NCI-H748 treated with DMSO at 0.1 percent for 48 hours (cell line): ENCODE results near the gene FUBP1.
"Not testable (repeated sequence)": the region's sequence is repeated elsewhere in the genome, so short reads cannot be mapped to it uniquely, and the experiment has no call there.

ENCODE experiments used
- DNase-seq: peaks from one replicate; lab custom pipeline; 2025; lab: John Stamatoyannopoulos, UW

Gene FUBP1

DNA sequence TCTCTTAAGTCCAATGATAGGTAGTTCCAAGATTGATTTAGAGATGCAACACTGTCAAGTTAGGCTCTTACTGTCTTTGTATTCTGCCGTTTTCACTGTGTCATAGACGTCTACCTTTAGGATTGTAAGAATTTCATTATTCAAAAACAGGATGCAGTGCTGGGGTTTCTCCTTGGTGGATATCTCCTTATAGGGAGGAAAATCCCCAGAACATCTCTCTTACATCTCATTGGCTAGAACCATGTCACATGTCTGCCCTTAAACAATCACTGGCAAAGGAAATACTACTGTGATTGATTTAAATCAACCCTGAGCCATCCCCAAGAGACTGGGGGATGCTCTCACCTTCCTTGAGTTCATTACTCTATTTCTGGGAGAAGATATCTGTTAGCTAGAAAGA lies 10.9 kb upstream of the FUBP1 start:
- DNase-seq: no peak

DNA sequence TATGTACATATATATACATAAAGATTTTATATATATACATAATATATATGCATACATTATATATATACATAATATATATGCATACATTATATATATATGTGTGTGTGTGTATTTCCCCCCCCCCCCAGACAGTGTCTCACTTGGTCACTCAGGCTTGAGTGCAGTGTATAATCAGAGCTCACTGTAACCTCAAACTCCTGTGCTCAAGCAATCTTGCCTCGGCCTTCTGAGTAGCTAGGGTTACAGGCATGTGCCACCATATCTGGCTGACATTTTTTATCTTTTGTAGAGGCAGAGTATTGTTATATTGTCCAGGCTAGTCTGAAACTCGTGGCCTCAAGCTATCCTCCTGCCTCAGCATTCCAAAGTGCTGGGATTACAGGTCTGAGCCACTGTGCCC lies 9.0 kb upstream of the FUBP1 start:
- no peak for DNase-seq

DNA sequence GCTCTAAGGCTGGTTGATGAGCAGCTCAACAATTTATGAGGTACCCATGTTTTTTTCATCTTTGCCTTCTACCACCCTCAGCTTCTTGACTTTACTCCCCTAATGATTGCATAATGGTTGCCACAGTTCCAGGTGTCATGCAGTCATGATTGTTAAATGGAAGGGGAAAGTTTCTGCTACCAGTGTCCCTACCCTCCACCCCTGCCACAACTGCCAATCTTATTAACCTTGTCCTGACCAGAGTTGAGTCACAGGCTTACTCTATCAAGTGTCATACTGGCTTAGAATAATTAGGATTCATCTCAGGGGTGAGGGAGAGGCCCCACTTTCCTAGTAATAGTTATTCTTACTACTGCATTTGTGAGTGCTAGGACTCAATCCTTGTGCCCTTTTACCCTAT lies 7.9 kb upstream of the FUBP1 start:
- no peak for DNase-seq

DNA sequence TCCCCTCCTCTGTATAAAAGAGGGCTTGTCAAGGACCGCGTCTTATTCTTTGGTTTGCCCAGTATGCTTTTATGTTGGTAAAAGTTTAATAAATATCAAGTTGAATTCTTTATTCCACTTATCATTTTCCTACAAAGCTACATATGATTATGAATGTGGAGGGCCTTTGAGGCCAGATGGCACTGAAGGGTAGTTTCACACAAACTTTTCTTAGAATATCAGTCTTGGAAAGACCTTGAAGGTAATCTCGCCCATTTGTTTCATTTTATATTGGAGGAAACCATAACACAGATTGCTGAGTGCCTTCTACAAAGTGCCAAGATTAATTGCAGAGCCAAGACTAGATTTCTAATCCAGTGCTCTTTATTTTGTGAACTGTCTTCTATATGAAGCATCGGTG lies 5.8 kb upstream of the FUBP1 start:
- no peak for DNase-seq

DNA sequence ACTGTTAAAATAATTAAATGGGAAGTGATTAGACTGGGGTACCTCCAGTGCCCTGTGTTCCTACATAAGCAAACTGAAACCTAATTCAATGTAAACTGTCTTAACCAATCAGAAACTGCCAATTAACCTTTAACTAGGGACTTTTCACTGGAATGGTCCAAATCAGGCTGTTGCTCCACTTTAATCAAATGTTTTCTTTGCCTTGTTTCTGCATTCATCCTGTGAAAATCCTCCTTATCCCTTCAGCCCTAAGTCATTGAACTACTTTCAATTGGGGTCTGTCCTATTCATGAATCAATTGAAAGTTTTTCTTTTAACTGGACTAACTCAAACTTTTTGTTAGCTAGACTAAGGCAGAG lies 5.1 kb upstream of the FUBP1 start:
- no peak for DNase-seq

DNA sequence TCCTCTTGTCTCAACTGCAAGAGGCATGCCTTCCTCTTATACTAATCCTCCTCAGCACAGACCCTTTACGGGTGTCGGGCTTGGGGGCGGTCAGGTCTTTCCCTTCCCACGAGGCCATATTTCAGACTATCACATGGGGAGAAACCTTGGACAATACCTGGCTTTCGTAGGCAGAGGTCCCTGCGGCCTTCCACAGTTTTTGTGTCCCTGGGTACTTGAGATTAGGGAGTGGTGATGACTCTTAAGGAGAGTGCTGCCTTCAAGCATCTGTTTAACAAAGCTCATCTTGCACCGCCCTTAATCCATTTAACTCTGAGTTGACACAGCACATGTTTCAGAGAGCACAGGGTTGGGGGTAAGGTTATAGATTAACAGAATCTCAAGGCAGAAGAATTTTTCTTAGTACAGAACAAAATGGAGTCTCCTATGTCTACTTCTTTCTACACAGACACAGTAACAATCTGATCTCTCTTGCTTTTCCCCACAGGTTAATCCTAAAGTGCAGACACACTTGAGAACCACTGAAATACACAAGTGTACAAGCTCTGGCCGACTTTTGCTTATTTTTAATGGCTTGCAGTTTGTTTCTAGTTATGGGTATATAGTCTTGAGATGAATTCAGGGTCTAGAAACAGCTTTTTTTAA lies 4.6 kb upstream of the FUBP1 start:
- DNase-seq: not testable (repeated sequence)

DNA sequence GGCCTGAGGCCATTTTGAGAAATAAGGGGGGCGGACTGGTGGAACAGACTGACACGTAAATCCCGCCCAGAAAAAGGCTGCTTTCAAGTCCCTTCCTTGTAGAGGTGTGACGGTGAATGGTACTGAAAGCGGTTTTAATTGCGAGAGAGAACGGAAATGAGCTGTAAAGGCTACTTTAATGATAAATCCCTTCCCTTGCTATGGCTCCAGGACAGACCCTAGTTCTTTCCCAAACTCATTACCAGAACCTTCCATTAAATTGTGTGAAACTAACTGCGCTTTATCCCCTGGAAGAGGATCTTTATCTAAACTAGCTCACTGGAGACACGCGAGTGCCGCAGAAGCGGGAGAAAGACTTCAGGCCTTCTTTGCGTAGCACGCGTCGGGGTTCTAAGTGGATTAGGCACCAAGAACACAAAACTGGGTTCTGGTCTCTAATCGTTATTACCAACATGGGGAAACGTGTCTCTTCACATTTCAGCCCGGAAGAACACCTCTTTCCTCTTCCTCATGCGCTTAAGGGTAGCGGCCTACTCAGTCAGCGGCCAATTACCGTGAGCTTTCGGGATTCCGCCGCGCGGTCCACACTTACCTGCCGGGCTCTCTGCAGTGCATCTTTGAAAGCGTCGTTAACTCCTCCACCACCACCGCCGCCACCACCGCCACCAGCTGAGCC lies 441 bp downstream of the FUBP1 start:
- peak; percentile 84 for DNase-seq

DNA sequence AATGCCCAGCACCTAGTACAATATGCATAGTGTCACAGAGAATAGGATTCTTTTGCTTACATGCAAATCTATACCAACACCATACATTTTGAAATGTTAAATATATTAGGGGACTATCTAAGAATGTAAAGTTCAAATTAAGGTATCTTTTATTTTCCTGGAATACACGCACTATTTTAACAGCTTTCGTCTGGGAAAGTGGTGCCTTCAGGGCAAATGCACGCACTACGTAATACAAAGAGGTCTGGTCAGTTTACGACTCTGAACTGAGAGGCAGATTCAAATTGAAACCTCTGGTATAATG lies 931 bp downstream of the FUBP1 start:
- DNase-seq: no peak

DNA sequence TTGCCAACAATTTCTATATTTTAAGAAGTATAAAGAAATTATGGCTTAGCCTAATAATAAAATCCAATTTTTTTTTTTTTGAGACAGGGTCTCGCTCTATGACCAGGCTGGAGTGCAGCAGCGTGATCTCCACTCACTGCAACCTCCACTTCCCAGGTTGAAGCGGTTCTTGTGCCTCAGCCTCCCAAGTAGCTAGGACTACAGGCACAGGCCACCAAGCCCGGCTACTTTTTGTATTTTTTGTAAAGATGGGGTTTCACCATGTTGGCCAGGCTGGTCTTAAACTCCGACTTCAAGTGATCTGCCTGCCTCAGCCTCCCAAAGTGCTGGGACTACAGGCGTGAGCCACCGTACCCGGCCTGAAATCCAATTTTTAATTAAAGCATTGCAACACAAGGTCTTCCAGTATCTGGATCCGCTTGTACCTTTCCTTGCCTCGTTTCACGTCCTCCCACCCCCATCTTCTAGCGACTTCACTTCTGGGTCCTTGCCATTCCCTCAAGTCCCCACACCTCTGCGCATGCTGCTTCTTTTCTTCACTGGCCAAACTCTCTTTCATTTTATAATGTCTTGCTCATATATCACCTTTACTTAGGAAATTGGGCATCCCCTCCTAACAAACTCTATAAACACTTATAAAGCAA lies 2.3 kb downstream of the FUBP1 start:
- DNase-seq: no peak

DNA sequence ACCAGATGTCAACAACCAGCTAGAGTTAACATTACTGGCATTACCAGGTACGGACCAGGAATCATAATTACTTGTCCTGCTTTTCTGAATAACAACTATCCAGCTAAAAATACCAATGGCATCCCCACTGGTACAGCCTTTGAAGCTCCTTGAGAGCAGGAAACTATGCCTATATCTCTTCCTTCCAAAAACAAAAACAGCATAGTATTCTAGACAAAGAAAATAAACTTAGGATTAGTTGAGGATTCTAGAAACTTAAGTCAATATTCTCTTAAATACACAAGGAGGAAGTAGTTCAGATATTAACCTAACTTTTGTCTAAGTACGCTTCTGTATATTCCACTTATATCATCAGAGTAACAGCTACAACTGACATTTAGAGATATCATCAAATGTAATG lies 3.0 kb downstream of the FUBP1 start:
- DNase-seq: no peak

DNA sequence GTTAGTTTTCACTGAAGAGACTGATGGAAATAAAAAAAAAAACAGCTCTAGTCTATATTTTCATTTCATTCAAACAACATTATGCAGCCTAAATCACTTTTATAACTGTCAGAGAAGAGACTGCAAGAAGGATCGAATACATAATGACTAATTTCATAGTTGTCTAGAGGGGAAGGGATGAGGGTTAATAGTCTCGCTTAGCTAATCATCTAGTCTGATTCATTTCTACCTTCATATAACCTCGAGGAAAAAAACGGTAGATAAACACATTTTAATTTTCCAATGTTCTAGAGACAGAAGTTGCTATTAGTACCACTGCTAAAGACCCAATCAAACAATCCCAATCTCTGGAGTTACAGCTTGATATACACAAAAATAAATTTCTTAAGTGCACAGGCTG lies 3.5 kb downstream of the FUBP1 start:
- DNase-seq: no peak

DNA sequence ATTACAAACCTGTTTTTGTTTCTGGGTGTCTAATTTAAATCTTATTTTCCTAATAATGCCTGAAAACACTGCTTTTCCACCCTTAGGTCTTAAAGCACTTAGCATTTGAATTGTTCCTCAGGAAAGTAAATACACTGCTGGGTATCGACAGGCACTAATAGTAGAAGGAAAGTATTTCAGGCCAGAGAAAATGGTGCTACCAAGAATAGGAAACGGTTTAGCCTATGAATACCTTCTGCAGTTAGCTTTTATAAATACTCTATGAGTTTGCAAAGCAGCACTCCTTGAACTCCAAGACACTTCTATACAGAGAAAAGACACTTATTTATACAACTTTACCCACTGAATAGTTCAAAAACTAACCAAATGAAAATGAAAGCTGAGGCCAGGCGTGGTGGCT lies 6.8 kb downstream of the FUBP1 start:
- DNase-seq: no peak

DNA sequence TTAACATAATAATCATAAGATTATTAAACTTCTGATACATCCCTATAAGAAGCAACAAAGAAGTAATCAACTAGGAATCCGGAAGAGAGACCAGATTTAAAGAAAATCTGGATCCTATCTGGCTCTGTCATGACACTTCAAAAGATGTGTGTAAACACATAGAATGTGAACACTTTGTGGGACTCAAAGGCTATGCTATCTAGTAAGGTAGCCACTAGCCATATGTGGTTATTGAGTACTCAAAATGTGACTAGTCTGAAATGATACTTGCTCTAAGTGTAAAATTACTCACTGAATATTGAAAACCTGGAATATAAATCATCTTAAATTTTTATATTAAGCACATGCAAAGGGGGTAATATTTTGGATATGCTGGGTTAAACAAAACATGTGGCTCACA lies 8.7 kb downstream of the FUBP1 start:
- DNase-seq: no peak

DNA sequence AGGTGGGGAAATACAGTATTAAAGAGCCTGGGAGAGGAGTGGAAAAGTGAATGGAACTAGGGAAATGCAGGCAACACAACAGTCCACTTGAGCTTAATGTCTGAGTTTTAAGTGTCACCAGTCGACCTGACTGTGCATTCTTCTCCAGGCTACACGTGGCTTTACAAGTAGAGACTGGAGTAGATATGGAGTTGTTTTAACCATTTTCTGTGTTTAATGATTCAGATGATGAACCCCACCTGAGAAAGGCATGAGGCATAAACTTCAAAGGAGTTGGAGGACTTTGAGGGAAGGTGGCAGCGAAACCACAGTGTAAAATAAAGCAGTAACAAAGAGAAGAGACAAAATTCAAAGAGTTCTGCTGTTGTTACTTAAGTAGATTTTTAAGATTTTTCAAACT lies 12.6 kb downstream of the FUBP1 start:
- no peak for DNase-seq

DNA sequence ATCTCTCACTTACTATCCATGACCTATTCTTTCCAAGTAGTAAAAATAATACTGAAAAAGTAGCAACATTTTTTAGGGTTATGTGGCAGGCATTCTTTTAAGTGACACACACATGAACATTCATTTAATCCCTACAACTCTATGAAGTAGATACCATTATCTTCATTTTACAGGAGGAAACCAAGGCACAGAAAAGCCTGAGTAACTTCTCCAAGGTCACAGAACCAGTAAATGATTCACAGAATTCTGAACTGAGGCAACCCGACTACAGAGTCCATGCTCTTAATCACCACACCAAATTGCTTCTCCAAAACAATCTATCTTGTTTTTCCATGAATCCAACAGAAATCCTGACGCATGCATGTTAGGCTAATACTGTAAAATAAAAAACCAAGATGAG lies 17.5 kb downstream of the FUBP1 start:
- no peak for DNase-seq

DNA sequence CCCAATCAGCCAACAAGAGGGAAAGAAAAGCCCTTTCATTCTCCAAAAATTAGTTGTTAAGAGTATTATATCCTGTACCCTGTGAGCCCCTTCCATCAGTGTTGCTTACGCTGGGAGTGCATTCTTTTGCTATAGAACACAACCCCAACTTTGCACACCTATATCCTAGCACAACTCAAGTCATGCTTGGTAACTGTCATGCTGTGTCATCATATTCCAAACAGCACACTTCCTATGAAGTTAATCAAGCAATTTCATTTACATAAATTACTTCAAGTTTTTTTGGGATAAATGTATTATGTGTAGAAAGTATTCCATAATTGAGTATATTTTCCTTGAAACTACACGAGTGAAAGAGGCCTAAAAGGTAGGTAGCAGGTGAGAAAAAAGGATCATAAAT lies 20.0 kb downstream of the FUBP1 start:
- no peak for DNase-seq

DNA sequence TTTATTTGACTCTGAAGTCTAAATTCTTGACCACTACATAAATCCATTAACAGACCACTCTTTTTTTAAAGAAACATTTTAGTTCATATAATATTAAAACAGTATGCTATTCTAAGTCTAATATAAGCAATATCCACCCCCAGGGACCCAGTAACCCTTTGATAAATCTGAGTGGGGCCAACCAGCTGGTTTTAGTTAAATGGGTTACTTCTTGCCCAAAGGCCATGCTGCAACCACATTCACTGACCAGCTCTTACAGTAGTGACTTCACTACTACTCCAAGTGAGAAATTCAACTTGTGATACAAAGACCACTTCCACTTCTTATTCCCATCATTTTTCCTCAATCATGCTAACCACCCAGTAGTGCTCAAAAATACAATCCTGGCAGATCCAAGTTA lies 20.5 kb downstream of the FUBP1 start:
- DNase-seq: no peak

DNA sequence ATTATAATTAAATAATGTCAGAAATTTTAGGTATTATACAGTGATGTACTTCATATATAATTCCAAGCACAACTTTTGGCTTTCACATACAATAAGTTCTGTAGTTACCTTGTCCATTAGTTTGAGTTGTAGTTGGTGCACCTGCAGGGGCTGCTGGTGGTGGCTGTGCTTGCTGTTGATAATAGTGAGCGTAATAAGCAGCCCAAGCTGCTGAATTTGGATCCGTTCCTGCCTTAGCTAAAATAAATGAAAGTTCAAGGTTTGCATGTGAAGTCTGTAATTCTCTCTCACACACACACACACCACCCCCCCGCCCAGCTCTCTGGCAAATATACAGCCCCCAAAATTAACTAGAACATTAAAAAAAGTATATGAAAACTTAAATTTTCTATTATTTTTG lies 22.4 kb downstream of the FUBP1 start:
- DNase-seq: no peak

DNA sequence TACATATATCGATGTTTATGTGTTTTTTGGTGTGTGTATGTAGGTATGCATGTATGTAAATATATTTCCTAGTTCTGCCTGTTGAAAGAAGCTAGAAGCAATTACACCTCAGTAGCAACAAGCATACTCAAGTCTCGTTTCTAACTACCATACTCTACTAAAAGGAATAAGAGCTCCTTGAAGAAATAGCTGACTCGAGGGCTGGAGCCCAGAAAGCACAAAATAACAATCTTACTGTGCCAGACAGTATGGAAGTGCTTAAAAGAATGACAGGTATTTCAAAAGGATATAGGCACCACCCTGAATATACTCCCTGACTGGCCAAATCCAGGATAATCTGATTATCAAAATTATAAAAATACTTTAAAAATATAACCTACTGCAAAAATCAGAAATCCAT lies 23.2 kb downstream of the FUBP1 start:
- no peak for DNase-seq

DNA sequence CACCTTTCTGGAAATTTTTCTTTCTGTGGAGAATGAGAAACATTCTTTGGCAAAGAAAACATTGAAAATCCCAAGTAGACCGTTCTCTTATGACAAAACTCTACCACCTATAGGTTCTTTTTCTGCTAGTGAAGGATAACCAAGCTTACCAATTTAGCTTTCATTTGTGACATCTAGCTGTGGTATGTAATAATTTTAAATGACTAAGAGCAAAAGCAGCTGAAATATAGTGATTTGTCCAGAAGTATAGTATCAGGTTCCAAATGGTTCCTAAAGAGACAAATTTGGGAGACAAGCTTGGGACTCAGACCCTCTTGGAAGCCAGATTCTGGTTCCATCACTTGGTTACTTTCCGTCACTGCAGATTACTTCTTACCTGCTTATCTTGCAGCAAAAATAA lies 24.4 kb downstream of the FUBP1 start:
- no peak for DNase-seq

DNA sequence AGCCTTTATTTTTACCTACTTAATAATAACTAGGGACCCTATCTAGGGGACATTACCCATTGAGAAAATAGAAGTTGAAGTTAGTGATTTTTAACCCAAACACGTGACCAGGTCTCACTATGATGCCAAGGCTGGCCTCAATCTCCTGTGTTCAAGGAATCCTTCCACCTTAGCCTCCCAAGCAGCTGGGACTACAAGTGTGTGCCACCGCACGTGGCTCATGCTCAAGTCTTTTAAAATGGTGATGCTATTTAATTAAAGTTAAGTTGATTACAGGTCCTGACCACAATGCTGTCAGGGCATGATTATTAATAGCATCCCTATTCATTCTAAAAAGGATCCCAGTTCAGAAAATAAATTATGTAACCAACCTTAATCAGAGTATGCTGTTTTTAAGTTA lies 25.0 kb downstream of the FUBP1 start:
- no peak for DNase-seq

DNA sequence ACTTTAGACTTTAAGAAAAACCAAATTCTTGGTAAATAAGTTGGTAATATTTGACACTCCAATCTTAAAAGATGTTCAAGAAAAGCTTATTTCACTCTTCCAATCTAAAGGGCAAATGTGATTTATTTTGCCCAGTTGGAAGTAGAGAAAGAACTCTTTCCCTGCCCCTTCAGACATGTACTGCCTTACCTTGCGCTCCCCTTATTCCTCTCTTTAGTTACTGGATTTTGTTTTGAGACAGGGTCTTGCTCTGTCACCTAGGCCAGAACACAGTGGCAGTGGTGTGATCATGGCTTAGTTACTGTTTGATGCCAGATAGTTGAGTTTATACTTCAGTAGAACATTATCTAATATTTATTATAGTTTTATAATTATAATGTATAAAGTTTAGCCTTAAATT lies 27.5 kb downstream of the FUBP1 start:
- no peak for DNase-seq

DNA sequence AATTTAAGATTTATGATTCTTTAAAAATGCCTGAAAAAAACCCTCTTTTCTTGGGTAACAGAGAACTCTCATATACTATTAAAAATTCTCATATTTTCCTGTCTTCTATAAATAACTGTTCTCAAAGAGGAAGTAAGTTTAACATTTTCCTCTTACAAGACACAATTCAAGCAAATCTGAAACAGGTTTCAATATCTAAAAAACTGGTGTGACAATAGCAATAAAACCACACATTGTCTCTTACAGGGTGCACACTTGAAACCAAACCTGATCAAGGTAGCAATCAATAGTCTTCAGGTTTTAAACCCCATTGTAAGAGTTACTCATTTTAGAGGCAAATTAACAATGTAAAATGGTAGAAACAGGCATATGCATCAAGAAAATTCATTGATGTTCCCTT lies 28.0 kb downstream of the FUBP1 start:
- no peak for DNase-seq

DNA sequence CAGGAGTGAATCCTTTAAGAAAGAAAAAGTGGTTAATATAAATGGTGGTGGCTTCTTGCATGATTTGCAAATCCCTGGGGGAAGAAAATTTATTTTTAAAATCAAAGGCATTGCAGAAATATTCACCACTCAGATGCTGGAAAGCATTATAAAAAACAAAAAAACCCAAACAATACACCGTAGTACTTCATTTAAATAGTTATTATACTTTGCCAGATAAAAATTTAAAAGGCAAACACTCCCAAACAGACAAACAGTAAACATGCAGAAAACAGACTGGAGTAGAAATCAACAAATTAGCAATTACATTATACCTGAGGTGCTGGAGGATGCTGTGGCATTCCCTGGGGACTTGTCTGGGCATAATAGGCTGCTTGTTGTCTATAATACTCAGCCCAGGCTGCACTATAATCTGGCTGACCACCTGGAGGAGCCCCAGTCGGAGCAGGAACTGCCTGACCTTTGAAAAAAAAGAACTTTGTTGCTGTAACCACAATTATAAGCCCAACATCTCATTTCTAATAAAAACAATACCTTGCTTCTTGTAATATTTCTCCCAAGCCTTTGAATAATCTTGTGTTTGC lies 29.9 kb downstream of the FUBP1 start:
- DNase-seq: no peak
